ENCODE measurements around the gene TFF3. TPM values are rescaled to one million over a fixed set of nuclear protein-coding genes. Genes with fewer than 3 reads are reported as not detected.
A peak's percentile ranks its signal among the peaks of the same experiment; 100 is the strongest.

TFF3 gene
- total RNA-seq, 4 donors from 2014 or later = 164 to 2,581 (median 367) TPM

DNA sequence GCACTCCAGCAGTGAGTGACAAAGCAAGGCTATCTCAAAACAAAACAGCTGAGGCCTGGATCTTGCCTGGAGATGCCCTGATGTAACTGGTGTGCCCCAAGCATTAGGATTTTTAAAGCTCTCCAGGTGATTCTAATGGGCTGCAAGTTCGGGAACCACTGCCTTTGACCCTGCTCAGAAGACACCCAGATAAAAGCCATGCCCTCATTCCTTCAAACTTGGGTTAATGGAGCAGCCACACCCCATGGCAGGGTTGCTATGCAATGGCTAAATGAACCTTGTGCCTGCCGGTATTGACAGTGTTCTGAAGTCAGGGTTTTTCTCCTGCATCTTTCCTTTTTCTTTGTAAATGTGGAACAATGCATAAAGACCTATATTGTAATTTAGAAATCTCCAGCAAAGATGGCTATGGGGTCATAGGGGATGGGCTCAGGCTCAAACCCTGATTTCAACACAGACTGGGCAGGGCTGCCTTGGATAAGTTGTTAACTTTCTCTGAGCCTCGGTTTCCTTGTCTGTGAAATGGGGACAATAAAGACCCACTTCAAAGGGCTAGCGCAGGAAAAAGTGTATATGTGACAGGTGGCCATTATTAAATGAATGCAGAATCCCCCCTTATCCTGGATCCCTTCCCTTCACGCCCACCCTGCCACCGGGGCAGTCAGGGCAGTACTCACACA is 453 bp downstream of the TFF3 start:
- DNase-seq = peak; percentile 59
- Histone ChIP-seq H3K9me3 (no peaks in the 10 kb centered on the region), H3K27ac (peak overlapping the region; percentile 79 to 87 (median 84)), H3K4me1 (peaks cover 15 to 70% (median 39%) of the 10 kb centered on the region in 4 donors), H3K4me3 (peak overlapping the region in 3 of 4 donors; percentile 6 to 36 (median 28)), H3K36me3 (no peaks in the 10 kb centered on the region), H3K27me3 (no peaks in the 10 kb centered on the region)
- in situ Hi-C loops (cut with MboI; ENCODE audit: low pct_ligation_motif_present in 1 of 4, low pct_unique_long_range_greater_than_20kb in 1 of 4, low sequenced_read_pairs in 3 of 4) (loop anchor here in 1 of 4 donors (25.0 kb wide), 1 partner anchor 248 kb away; no protein-coding TSS in a partner anchor), intact Hi-C loops (cut with DNase I; ENCODE audit: low total_unique reads) (no loop called here)
- TF ChIP-seq, protein P1, sequence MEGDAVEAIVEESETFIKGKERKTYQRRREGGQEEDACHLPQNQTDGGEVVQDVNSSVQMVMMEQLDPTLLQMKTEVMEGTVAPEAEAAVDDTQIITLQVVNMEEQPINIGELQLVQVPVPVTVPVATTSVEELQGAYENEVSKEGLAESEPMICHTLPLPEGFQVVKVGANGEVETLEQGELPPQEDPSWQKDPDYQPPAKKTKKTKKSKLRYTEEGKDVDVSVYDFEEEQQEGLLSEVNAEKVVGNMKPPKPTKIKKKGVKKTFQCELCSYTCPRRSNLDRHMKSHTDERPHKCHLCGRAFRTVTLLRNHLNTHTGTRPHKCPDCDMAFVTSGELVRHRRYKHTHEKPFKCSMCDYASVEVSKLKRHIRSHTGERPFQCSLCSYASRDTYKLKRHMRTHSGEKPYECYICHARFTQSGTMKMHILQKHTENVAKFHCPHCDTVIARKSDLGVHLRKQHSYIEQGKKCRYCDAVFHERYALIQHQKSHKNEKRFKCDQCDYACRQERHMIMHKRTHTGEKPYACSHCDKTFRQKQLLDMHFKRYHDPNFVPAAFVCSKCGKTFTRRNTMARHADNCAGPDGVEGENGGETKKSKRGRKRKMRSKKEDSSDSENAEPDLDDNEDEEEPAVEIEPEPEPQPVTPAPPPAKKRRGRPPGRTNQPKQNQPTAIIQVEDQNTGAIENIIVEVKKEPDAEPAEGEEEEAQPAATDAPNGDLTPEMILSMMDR (IDR thresholded peaks at IDR 0.05) = no peak
- TF ChIP-seq EP300 (IDR thresholded peaks at IDR 0.05; ENCODE audit: low read depth) (no peak), POLR2A (IDR thresholded peaks at IDR 0.05) (no peak), POLR2AphosphoS5 (IDR thresholded peaks at IDR 0.05) (no peak)
- 48% methylated on average over 6 of the region's 6 CpGs; no CpG with 5 or more reads in 1 of the 2 donors for WGBS, 2 donors (ENCODE audit: low coverage in 1 of 2)

GRCh38 chr21:42313501-42313969 is 1.7 kb downstream of the TFF3 start:
- TF ChIP-seq, protein P1 (IDR thresholded peaks at IDR 0.05) = no peak
- peak in 1 of 3 donors; percentile 13 for TF ChIP-seq POLR2AphosphoS5 (IDR thresholded peaks at IDR 0.05)
- H3K27me3 ChIP-seq = peaks cover 8% of the 10 kb centered on the region
- in situ Hi-C loops (cut with MboI; ENCODE audit: low pct_ligation_motif_present in 1 of 4, low pct_unique_long_range_greater_than_20kb in 1 of 4, low sequenced_read_pairs in 3 of 4) = loop anchor here in 1 of 4 donors (25.0 kb wide), 1 partner anchor 249 kb away; no protein-coding TSS in a partner anchor
- H3K9me3 ChIP-seq = no peaks in the 10 kb centered on the region
- H3K27ac ChIP-seq = peak overlapping the region; percentile 79 to 87 (median 84)
- 46 to 50% methylated on average over 2 to 11 of the region's 13 CpGs for WGBS, 2 donors (ENCODE audit: low coverage in 1 of 2)
- H3K4me1 ChIP-seq = peaks cover 18 to 77% (median 41%) of the 10 kb centered on the region in 4 donors
- H3K4me3 ChIP-seq = peak overlapping the region in 3 of 4 donors; percentile 6 to 36 (median 28)
- peak; percentile 66 for DNase-seq
- intact Hi-C loops (cut with DNase I; ENCODE audit: low total_unique reads) = no loop called here
- H3K36me3 ChIP-seq = no peaks in the 10 kb centered on the region

DNA sequence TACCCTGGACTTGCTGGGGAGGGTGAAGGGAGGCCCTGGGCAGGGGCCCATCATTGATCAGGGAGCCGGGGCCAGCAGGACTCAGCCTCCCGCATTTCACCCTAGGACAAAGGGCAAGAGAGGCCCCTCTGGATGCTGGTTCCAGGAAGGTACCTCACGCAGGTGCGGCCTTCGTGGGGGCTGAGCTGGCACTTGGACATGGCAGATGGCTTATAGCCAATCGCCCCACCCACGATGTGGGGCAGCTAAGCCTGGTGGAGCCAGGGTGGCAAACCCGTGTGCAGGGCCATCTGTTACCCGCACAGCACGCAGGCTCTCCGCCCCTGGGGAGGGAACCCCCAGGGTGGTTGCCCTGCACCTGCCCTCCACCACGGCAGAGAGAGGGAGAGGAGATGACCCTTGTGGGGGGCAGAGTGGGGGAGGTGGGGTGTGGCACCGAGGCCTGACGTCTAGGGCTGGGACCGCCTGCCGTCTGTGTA is 2.5 kb downstream of the TFF3 start:
- Histone ChIP-seq H3K4me3 (peak overlapping the region in 3 of 4 donors; percentile 5 to 36 (median 28)), H3K27me3 (peaks cover 11% of the 10 kb centered on the region), H3K27ac (peak overlapping the region; percentile 79 to 87 (median 84)), H3K9me3 (no peaks in the 10 kb centered on the region), H3K36me3 (no peaks in the 10 kb centered on the region), H3K4me1 (peaks cover 18 to 71% (median 38%) of the 10 kb centered on the region in 4 donors)
- in situ Hi-C loops (cut with MboI; ENCODE audit: low pct_ligation_motif_present in 1 of 4, low pct_unique_long_range_greater_than_20kb in 1 of 4, low sequenced_read_pairs in 3 of 4) = loop anchor here in 1 of 4 donors (25.0 kb wide), 1 partner anchor 250 kb away; no protein-coding TSS in a partner anchor
- 61% methylated on average over 15 of the region's 16 CpGs; no CpG with 5 or more reads in 1 of the 2 donors for WGBS, 2 donors (ENCODE audit: low coverage in 1 of 2)
- intact Hi-C loops (cut with DNase I; ENCODE audit: low total_unique reads) = no loop called here
- TF ChIP-seq POLR2AphosphoS5 (IDR thresholded peaks at IDR 0.05) (peak in 1 of 3 donors; percentile 30), EP300 (IDR thresholded peaks at IDR 0.05; ENCODE audit: low read depth) (no peak)
- no peak for DNase-seq

GRCh38 chr21:42311816-42312625 is 3.2 kb downstream of the TFF3 start:
- WGBS, 2 donors (ENCODE audit: low coverage in 1 of 2) = 74% methylated on average over 21 of the region's 21 CpGs; no CpG with 5 or more reads in 1 of the 2 donors
- no peak for DNase-seq
- no peak for TF ChIP-seq POLR2A (IDR thresholded peaks at IDR 0.05)
- no peak for TF ChIP-seq EP300 (IDR thresholded peaks at IDR 0.05; ENCODE audit: low read depth)
- TF ChIP-seq POLR2AphosphoS5 (IDR thresholded peaks at IDR 0.05) = no peak
- Histone ChIP-seq H3K36me3 (no peaks in the 10 kb centered on the region), H3K27ac (peak overlapping the region; percentile 79 to 87 (median 84)), H3K27me3 (peaks cover 11% of the 10 kb centered on the region), H3K9me3 (no peaks in the 10 kb centered on the region), H3K4me3 (peak overlapping the region in 2 of 4 donors; percentile 28 to 36), H3K4me1 (peaks cover 18 to 67% (median 34%) of the 10 kb centered on the region in 4 donors)
- intact Hi-C loops (cut with DNase I; ENCODE audit: low total_unique reads) = no loop called here
- in situ Hi-C loops (cut with MboI; ENCODE audit: low pct_ligation_motif_present in 1 of 4, low pct_unique_long_range_greater_than_20kb in 1 of 4, low sequenced_read_pairs in 3 of 4) = loop anchor here in 1 of 4 donors (25.0 kb wide), 1 partner anchor 250 kb away; no protein-coding TSS in a partner anchor

Data from transverse colon (tissue), 4 donors.